AG09319 (cell line): ENCODE data around the gene TAAR8.
A peak's percentile ranks its signal among the peaks of the same experiment; 100 is the strongest.
"Not testable (repeated sequence)": the region's sequence is repeated elsewhere in the genome, so short reads cannot be mapped to it uniquely, and the experiment has no call there.

Source experiments
- DNase-seq: peaks from one replicate; pipeline ENCODE4 v3.0.0-alpha.2; 2010; ENCODE audit warnings: low read depth; ENCODE audit errors: extremely low read depth
- TF ChIP-seq, protein P1 (sequence below): IDR thresholded peaks from 2 replicates; pipeline ENCODE4 v1.5.1; 2011; ENCODE audit warnings: low read depth, mild to moderate bottlenecking, inconsistent platforms, low read length, moderate library complexity

The TAAR8 gene

DNA sequence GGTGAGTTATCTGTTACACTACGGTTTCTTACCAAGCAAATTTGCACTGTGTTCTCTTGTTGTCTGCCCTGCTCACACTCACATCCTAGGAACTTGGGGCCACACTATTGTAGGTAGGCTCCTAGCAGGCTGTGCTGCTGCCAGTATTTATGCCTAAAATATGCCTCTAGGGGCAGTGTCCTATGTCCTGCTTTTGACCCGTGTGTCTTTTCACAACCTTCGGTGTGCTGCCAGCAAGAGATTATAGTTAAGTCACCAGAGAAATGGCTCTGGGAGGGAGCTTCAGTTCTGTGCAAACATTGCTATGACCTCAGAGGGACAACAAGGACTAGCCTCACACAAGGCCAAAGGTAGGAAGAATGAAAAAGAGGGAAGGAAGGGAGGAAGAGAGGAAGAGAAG is 46.0 kb downstream of the TAAR8 start:
- TF ChIP-seq, protein P1, sequence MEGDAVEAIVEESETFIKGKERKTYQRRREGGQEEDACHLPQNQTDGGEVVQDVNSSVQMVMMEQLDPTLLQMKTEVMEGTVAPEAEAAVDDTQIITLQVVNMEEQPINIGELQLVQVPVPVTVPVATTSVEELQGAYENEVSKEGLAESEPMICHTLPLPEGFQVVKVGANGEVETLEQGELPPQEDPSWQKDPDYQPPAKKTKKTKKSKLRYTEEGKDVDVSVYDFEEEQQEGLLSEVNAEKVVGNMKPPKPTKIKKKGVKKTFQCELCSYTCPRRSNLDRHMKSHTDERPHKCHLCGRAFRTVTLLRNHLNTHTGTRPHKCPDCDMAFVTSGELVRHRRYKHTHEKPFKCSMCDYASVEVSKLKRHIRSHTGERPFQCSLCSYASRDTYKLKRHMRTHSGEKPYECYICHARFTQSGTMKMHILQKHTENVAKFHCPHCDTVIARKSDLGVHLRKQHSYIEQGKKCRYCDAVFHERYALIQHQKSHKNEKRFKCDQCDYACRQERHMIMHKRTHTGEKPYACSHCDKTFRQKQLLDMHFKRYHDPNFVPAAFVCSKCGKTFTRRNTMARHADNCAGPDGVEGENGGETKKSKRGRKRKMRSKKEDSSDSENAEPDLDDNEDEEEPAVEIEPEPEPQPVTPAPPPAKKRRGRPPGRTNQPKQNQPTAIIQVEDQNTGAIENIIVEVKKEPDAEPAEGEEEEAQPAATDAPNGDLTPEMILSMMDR, result peak; percentile 8; the same call in 1 of the 2 replicates
- no peak for DNase-seq

DNA sequence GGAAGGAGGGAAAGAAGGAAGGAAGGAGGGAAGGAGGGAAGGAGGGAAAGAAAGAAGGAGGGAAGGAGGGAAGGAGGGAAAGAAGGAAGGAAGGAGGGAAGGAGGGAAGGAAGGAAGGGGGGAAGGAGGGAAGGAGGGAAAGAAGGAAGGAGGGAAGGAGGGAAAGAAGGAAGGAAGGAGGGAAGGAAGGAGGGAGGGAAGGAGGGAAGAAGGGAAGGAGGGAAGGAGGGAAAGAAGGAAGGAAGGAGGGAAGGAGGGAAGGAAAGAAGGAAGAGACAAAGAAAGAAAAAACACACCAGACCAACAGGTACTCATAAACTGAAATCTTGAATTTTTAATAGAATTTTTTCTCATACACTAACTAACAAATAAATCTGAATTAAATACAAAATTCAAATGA is 48.4 kb downstream of the TAAR8 start:
- DNase-seq, result not testable (repeated sequence)
